GM23248 (cell line): Measurements from ENCODE around the gene FREM2. TPM values are rescaled to one million over a fixed set of nuclear protein-coding genes. Genes with fewer than 3 reads are reported as not detected.

Source experiments
- DNase-seq: peaks from one replicate; pipeline ENCODE4 v3.0.0-alpha.2; 2015
- H2AFZ ChIP-seq: fragments of 200-600 bp; sonication (generic); 2 replicates; pipeline ENCODE4 v1.6.1; 2016; ENCODE audit warnings: antibody characterized with exemption
- H3F3A ChIP-seq: fragments of 200-600 bp; sonication (generic); 2 replicates; pipeline ENCODE4 v1.6.1; 2016; ENCODE audit warnings: mild to moderate bottlenecking, antibody characterized with exemption, mixed run types; ENCODE audit not compliant: insufficient read depth
- H3K27ac ChIP-seq: fragments of 200-600 bp; sonication (generic); 2 replicates; pipeline ENCODE4 v1.5.1; 2016; ENCODE audit warnings: mild to moderate bottlenecking
- H3K27me3 ChIP-seq: fragments of 200-600 bp; sonication (generic); replicated peaks from 2 replicates; pipeline ENCODE4 v1.6.1; 2016; ENCODE audit warnings: mild to moderate bottlenecking; ENCODE audit not compliant: insufficient read depth
- H3K36me3 ChIP-seq: fragments of 200-600 bp; sonication (generic); 2 replicates; pipeline ENCODE4 v1.6.1; 2016; ENCODE audit warnings: low read depth, mild to moderate bottlenecking
- H3K4me1 ChIP-seq: fragments of 200-600 bp; sonication (generic); 2 replicates; pipeline ENCODE4 v1.6.1; 2016; ENCODE audit warnings: mild to moderate bottlenecking; ENCODE audit not compliant: insufficient read depth
- H3K4me2 ChIP-seq: fragments of 200-600 bp; sonication (generic); one replicate; pipeline ENCODE4 v1.6.1; 2016; ENCODE audit warnings: mild to moderate bottlenecking; ENCODE audit not compliant: unreplicated experiment
- H3K4me3 ChIP-seq: fragments of 200-600 bp; sonication (generic); 2 replicates; pipeline ENCODE4 v1.5.1; 2016; ENCODE audit warnings: mild to moderate bottlenecking
- H3K79me2 ChIP-seq: fragments of 200-600 bp; sonication (generic); 2 replicates; pipeline ENCODE4 v1.6.1; 2016; ENCODE audit warnings: mild to moderate bottlenecking; ENCODE audit not compliant: insufficient read depth
- H3K9ac ChIP-seq: fragments of 200-600 bp; sonication (generic); 2 replicates; pipeline ENCODE4 v1.6.1; 2016; ENCODE audit warnings: mild to moderate bottlenecking
- H3K9me2 ChIP-seq: fragments of 200-600 bp; sonication (generic); 2 replicates; pipeline ENCODE4 v1.6.1; 2016; ENCODE audit warnings: mixed run types, mild to moderate bottlenecking, moderate library complexity; ENCODE audit not compliant: insufficient read depth
- H3K9me3 ChIP-seq: fragments of 200-600 bp; sonication (generic); one replicate; pipeline ENCODE4 v1.6.1; 2017; ENCODE audit warnings: low read depth
- H4K20me1 ChIP-seq: fragments of 200-600 bp; sonication (generic); 2 replicates; pipeline ENCODE4 v1.6.0; 2016; ENCODE audit not compliant: insufficient read depth
- EZH2 ChIP-seq: fragments of 200-600 bp; sonication (generic); IDR thresholded peaks from 2 replicates; pipeline ENCODE4 v1.6.1; 2018; ENCODE audit warnings: antibody characterized with exemption, mild to moderate bottlenecking; ENCODE audit not compliant: insufficient read depth, poor library complexity, severe bottlenecking
- EZH2phosphoT487 ChIP-seq: fragments of 200-600 bp; sonication (generic); IDR thresholded peaks from 2 replicates; pipeline ENCODE4 v1.6.1; 2018; ENCODE audit warnings: antibody characterized with exemption, moderate library complexity, mild to moderate bottlenecking, low read depth; ENCODE audit not compliant: insufficient read depth
- WGBS, 2 experiments: methylation state at CpG; one replicate each; pipeline ENCODE4 v1.1.6; 2015 to 2017; ENCODE audit warnings: low lambda C conversion rate in 2 of 2, low coverage in 1 of 2; ENCODE audit errors: missing lambda C conversion rate in 2 of 2; 5-methylcytosine and 5-hydroxymethylcytosine counted together
- in situ Hi-C: fragments of 300-500 bp; cut with MboI; formaldehyde crosslinking; loops from 2 replicates; pipeline ENCODE4 v1.15.0; 2020
- polyA plus RNA-seq: library from polyadenylated mRNA; unstranded; fragments of >200 nt; fragmentation: Nextera tagmentation; extraction: Ambion mirVana; gene quantifications from 2 replicates; pipeline ENCODE4 v1.2.1, GENCODE V29; 2016
- total RNA-seq: library from RNA; depleted of rRNA; stranded (reverse); fragments of >200 nt; shearing (Covaris generic); gene quantifications from 2 replicates; pipeline ENCODE4 v1.2.3, GENCODE V29; 2014

The FREM2 gene
- total and polyA plus RNA-seq, 2 experiments from 2014 or later: not detected

DNA sequence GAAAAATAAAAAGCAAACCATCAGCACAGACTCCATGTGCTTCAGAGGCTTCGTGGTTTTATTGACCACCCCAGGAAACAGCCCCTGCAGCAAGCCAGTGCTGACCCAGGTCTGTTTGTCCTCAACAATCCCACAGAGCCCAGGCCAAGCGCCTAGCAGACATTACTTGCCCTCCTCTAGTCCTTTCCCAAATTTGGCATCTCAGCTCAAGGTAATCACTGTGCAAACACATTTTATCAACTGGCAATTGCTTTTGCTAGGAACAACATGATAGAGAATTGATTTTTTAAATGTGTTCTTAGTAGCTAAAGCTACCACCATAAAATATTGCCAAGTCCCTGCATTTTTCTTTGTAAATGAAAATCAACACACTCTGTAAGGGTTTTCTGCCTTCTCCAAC, 182.0 kb downstream of the FREM2 start:
- Histone ChIP-seq H2AFZ (no peak overlapping the region), H3K79me2 (no peaks in the 10 kb centered on the region), H3K9me3 (no peaks in the 10 kb centered on the region), H3K4me2 (no peak overlapping the region), H3K36me3 (no peaks in the 10 kb centered on the region), H3K4me3 (no peak overlapping the region), H4K20me1 (no peaks in the 10 kb centered on the region), H3K27me3 (peaks cover 40% of the 10 kb centered on the region), H3K4me1 (no peaks in the 10 kb centered on the region), H3K27ac (no peak overlapping the region), H3K9me2 (no peaks in the 10 kb centered on the region), H3K9ac (no peak overlapping the region), H3F3A (no peaks in the 10 kb centered on the region)
- WGBS, 2 experiments: 30 to 32% methylated on average over 2 of the region's 2 CpGs
- TF ChIP-seq EZH2 (no peak), EZH2phosphoT487 (no peak)
- no peak for DNase-seq
- in situ Hi-C loops: no loop called here

DNA sequence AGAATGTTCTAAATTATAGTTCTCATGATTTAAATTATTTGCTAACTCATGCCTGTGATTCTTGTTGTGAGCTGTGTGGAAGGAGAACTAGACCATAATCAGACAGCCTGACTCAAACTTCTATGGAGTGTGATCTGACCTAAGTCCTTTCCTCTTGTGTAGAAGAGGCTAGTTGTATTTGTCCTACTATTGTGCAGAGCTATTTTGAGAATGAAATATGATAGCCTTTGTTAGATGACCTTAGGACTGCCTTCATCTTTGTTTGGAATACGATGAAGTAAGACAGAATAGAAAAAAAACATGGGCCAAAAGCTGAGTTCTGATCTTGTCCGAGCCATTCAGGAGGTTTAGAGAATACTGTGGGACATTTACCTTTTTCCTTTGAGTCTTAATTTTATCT, 184.4 kb downstream of the FREM2 start:
- H3F3A ChIP-seq: no peaks in the 10 kb centered on the region
- H3K9me3 ChIP-seq: no peaks in the 10 kb centered on the region
- H3K79me2 ChIP-seq: no peaks in the 10 kb centered on the region
- H4K20me1 ChIP-seq: no peaks in the 10 kb centered on the region
- H3K4me2 ChIP-seq: no peak overlapping the region
- WGBS, 2 experiments: 62 to 65% methylated on average over 2 of the region's 2 CpGs
- no peaks in the 10 kb centered on the region for H3K4me1 ChIP-seq
- no peak for TF ChIP-seq EZH2
- no peak for TF ChIP-seq EZH2phosphoT487
- H3K9ac ChIP-seq: no peak overlapping the region
- in situ Hi-C loops: no loop called here
- H3K27me3 ChIP-seq: peaks cover 40% of the 10 kb centered on the region
- H3K4me3 ChIP-seq: no peak overlapping the region
- H3K36me3 ChIP-seq: no peaks in the 10 kb centered on the region
- no peak overlapping the region for H3K27ac ChIP-seq
- DNase-seq: no peak
- no peak overlapping the region for H2AFZ ChIP-seq
- no peaks in the 10 kb centered on the region for H3K9me2 ChIP-seq

DNA sequence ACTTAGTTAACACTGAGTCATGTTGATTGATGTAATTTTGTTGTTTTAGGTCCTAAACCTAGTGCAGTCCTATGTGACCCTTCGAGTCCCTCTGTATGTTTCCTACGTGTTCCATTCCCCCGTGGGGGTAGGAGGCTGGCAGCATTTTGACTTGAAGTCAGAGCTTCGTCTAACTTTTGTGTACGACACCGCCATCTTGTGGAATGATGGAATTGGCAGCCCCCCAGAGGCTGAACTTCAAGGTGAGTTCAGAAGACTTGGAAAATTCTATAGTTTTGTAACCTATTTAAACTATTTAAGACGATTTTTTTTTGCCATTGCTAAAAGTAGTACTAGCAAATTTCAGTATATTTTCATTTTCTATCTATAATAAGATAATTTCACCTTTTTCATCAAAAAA, 185.8 kb downstream of the FREM2 start:
- H4K20me1 ChIP-seq: no peaks in the 10 kb centered on the region
- H3K36me3 ChIP-seq: no peaks in the 10 kb centered on the region
- no peaks in the 10 kb centered on the region for H3K4me1 ChIP-seq
- H3K9ac ChIP-seq: no peak overlapping the region
- peak; percentile 47 for DNase-seq
- H3F3A ChIP-seq: no peaks in the 10 kb centered on the region
- no peak overlapping the region for H3K4me3 ChIP-seq
- no peaks in the 10 kb centered on the region for H3K9me2 ChIP-seq
- WGBS, 2 experiments: 5 to 9% methylated on average over 7 of the region's 7 CpGs
- H3K27me3 ChIP-seq: peaks cover 40% of the 10 kb centered on the region
- in situ Hi-C loops: no loop called here
- H3K4me2 ChIP-seq: no peak overlapping the region
- no peaks in the 10 kb centered on the region for H3K9me3 ChIP-seq
- H3K27ac ChIP-seq: no peak overlapping the region
- no peak overlapping the region for H2AFZ ChIP-seq
- H3K79me2 ChIP-seq: no peaks in the 10 kb centered on the region
- TF ChIP-seq EZH2: no peak
- TF ChIP-seq EZH2phosphoT487: no peak

DNA sequence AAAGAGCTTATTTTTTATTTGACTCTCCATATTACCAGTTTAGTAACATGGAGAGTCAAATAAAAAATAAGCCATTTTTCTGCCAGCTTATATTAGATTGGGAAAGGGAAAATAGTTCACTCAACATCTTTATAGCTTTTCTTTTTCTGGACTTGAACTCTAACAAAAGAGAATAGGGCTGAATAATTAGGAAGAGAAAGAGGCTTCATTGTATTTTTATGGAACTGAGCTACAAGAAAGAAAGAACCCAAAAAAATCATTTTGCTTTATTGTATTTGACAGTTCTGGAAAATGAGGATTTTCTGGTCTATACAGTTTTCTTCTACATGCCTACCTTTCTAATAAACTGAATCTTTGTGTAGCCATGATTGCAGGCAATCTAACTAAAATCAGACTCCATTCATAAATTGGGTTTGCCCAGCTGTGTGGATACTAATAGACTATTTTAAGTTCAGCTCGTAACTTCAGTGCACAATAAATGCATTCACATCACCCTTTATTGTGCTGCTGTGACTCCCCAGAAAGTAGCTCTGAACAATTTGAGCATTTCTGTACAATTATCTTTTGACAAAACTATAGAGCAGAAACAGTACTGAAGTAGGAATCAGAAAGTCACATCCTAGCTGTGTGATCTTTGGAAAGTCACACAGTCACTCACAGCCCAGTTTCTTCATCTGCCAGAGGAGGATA, 188.5 kb downstream of the FREM2 start:
- Histone ChIP-seq H3K36me3 (no peaks in the 10 kb centered on the region), H3K9me3 (no peaks in the 10 kb centered on the region), H3K4me3 (no peak overlapping the region), H3K27ac (no peak overlapping the region), H3K4me1 (no peaks in the 10 kb centered on the region), H3K9ac (no peak overlapping the region), H4K20me1 (no peaks in the 10 kb centered on the region), H3K79me2 (no peaks in the 10 kb centered on the region), H2AFZ (no peak overlapping the region), H3K9me2 (no peaks in the 10 kb centered on the region), H3K27me3 (peaks cover 25% of the 10 kb centered on the region), H3K4me2 (no peak overlapping the region), H3F3A (no peaks in the 10 kb centered on the region)
- in situ Hi-C loops: no loop called here
- TF ChIP-seq EZH2 (no peak), EZH2phosphoT487 (no peak)
- DNase-seq: no peak
- 37 to 46% methylated on average over 1 of the region's 1 CpG for WGBS, 2 experiments
